ENCODE measurements around the gene C6orf89.

Gene C6orf89

GRCh38 chr6:36954262-36954931, 68.6 kb downstream of the C6orf89 start, which contains the start of gene PI16:
TSS of gene PI16 (plus strand) at chr6:36954738. CDS start at chr6:36954761, 23 bp downstream.
- no peaks in the 10 kb centered on the region for H3K9me3 Mint-ChIP-seq
- H3K36me3 Mint-ChIP-seq (ENCODE audit: low read depth) = no peaks in the 10 kb centered on the region
- H3K4me3 Mint-ChIP-seq = peak within 1 kb of the TSS; percentile 47
- no peak within 1 kb of the TSS for H3K27ac Mint-ChIP-seq
- H3K4me1 Mint-ChIP-seq (ENCODE audit: low read depth) = peaks cover 37% of the 10 kb centered on the region
- H3K27me3 Mint-ChIP-seq (ENCODE audit: low read depth) = peaks cover 3% of the 10 kb centered on the region

- no peak overlapping the region for H3K27ac Mint-ChIP-seq
Measured at GRCh38 chr6:36955136-36955535, 69.4 kb downstream of the C6orf89 start.

GRCh38 chr6:36955671-36956445, 70.1 kb downstream of the C6orf89 start:
- H3K4me3 Mint-ChIP-seq = no peak overlapping the region
- no peaks in the 10 kb centered on the region for H3K36me3 Mint-ChIP-seq (ENCODE audit: low read depth)
- no peak overlapping the region for H3K27ac Mint-ChIP-seq
- H3K9me3 Mint-ChIP-seq = no peaks in the 10 kb centered on the region
- H3K27me3 Mint-ChIP-seq (ENCODE audit: low read depth) = no peaks in the 10 kb centered on the region
- peaks cover 38% of the 10 kb centered on the region for H3K4me1 Mint-ChIP-seq (ENCODE audit: low read depth)

More at GRCh38 chr6:36955136-36955535, 69.4 kb downstream of the C6orf89 start:
- Mint-ChIP-seq H3K4me1 (ENCODE audit: low read depth) (peaks cover 33% of the 10 kb centered on the region), H3K9me3 (no peaks in the 10 kb centered on the region), H3K27me3 (ENCODE audit: low read depth) (no peaks in the 10 kb centered on the region), H3K36me3 (ENCODE audit: low read depth) (no peaks in the 10 kb centered on the region), H3K4me3 (no peak overlapping the region)

DNA sequence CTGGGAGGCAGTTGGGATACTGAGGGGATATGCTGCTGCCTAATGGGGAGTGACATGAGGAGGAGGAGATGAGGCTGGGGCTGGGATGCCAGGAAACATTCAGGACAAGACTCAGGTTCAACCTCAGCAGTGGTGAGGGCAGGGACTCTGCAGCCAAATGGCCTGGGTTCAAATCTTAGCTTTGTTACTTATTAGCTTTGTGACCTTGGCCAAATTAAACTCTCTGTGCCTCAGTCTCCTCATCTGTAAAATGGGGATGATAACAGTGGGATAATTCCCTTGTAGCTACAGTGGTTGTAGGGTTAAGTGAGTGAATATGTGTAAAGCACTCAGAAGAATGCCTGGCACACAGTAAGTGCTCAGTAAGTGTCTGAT, 70.7 kb downstream of the C6orf89 start:
- H3K9me3 Mint-ChIP-seq = no peaks in the 10 kb centered on the region
- H3K4me3 Mint-ChIP-seq = no peak overlapping the region
- peaks cover 43% of the 10 kb centered on the region for H3K4me1 Mint-ChIP-seq (ENCODE audit: low read depth)
- no peaks in the 10 kb centered on the region for H3K27me3 Mint-ChIP-seq (ENCODE audit: low read depth)
- H3K27ac Mint-ChIP-seq = no peak overlapping the region
- H3K36me3 Mint-ChIP-seq (ENCODE audit: low read depth) = no peaks in the 10 kb centered on the region

DNA sequence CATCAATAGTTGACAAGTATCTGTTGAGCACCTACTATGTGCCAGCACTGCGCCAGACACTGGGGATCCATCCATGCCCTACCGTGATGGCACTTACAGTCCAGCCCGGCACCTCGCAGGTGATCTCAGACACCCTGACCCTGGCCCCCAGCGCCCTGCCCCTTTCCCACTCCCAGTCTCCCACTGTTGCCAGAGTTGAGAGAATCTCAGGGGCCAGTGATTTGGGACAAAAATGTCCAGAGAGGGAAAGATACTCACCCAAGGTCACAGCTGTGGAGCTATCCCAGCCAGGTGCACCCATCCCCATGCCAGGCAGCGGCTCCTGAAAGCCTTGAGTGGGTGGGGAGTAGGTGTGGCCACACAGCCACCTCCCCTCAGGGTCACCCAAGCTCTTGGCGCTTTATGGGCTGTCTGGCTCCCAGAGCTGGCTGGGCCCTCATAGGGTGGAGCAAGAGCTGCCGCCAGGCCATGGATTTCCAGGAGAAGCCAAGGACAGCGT, 72.1 kb downstream of the C6orf89 start:
- Mint-ChIP-seq H3K9me3 (no peaks in the 10 kb centered on the region), H3K36me3 (ENCODE audit: low read depth) (no peaks in the 10 kb centered on the region), H3K4me3 (no peak overlapping the region), H3K27ac (no peak overlapping the region), H3K4me1 (ENCODE audit: low read depth) (peaks cover 46% of the 10 kb centered on the region), H3K27me3 (ENCODE audit: low read depth) (no peaks in the 10 kb centered on the region)

GRCh38 chr6:36958775-36959554, 73.2 kb downstream of the C6orf89 start:
- no peak overlapping the region for H3K27ac Mint-ChIP-seq
- H3K9me3 Mint-ChIP-seq = no peaks in the 10 kb centered on the region
- H3K4me3 Mint-ChIP-seq = no peak overlapping the region
- peaks cover 48% of the 10 kb centered on the region for H3K4me1 Mint-ChIP-seq (ENCODE audit: low read depth)
- no peaks in the 10 kb centered on the region for H3K36me3 Mint-ChIP-seq (ENCODE audit: low read depth)
- no peaks in the 10 kb centered on the region for H3K27me3 Mint-ChIP-seq (ENCODE audit: low read depth)

- no peak overlapping the region for H3K27ac Mint-ChIP-seq
- no peak overlapping the region for H3K4me3 Mint-ChIP-seq
- no peaks in the 10 kb centered on the region for H3K36me3 Mint-ChIP-seq (ENCODE audit: low read depth)
- no peaks in the 10 kb centered on the region for H3K9me3 Mint-ChIP-seq
- H3K27me3 Mint-ChIP-seq (ENCODE audit: low read depth) = no peaks in the 10 kb centered on the region
- peaks cover 41% of the 10 kb centered on the region for H3K4me1 Mint-ChIP-seq (ENCODE audit: low read depth)
Measured at GRCh38 chr6:36959555-36960250, 74.0 kb downstream of the C6orf89 start.

- H3K36me3 Mint-ChIP-seq (ENCODE audit: low read depth) = peaks cover 8% of the 10 kb centered on the region
- no peak overlapping the region for H3K27ac Mint-ChIP-seq
- H3K9me3 Mint-ChIP-seq = no peaks in the 10 kb centered on the region
- H3K4me1 Mint-ChIP-seq (ENCODE audit: low read depth) = peaks cover 35% of the 10 kb centered on the region
- no peaks in the 10 kb centered on the region for H3K27me3 Mint-ChIP-seq (ENCODE audit: low read depth)
- no peak overlapping the region for H3K4me3 Mint-ChIP-seq
Measured at GRCh38 chr6:36961441-36962435, 76.0 kb downstream of the C6orf89 start.

- H3K9me3 Mint-ChIP-seq = no peaks in the 10 kb centered on the region
- peaks cover 9% of the 10 kb centered on the region for H3K36me3 Mint-ChIP-seq (ENCODE audit: low read depth)
- H3K27ac Mint-ChIP-seq = peak overlapping the region; percentile 79
- peaks cover 32% of the 10 kb centered on the region for H3K4me1 Mint-ChIP-seq (ENCODE audit: low read depth)
- peak overlapping the region; percentile 18 for H3K4me3 Mint-ChIP-seq
- no peaks in the 10 kb centered on the region for H3K27me3 Mint-ChIP-seq (ENCODE audit: low read depth)
Measured at GRCh38 chr6:36962874-36963273, 77.1 kb downstream of the C6orf89 start.

GRCh38 chr6:36963451-36964290, 77.9 kb downstream of the C6orf89 start:
- Mint-ChIP-seq H3K36me3 (ENCODE audit: low read depth) (peaks cover 16% of the 10 kb centered on the region), H3K9me3 (no peaks in the 10 kb centered on the region), H3K4me3 (peak overlapping the region; percentile 45), H3K27me3 (ENCODE audit: low read depth) (no peaks in the 10 kb centered on the region), H3K4me1 (ENCODE audit: low read depth) (peaks cover 32% of the 10 kb centered on the region), H3K27ac (peak overlapping the region; percentile 60)

- H3K4me1 Mint-ChIP-seq (ENCODE audit: low read depth) = peaks cover 32% of the 10 kb centered on the region
- H3K36me3 Mint-ChIP-seq (ENCODE audit: low read depth) = peaks cover 21% of the 10 kb centered on the region
- no peak overlapping the region for H3K4me3 Mint-ChIP-seq
- no peaks in the 10 kb centered on the region for H3K27me3 Mint-ChIP-seq (ENCODE audit: low read depth)
- no peak overlapping the region for H3K27ac Mint-ChIP-seq
- H3K9me3 Mint-ChIP-seq = no peaks in the 10 kb centered on the region
Measured at GRCh38 chr6:36964349-36964748, 78.6 kb downstream of the C6orf89 start.

GRCh38 chr6:36964908-36965307, 79.2 kb downstream of the C6orf89 start:
- H3K9me3 Mint-ChIP-seq = no peaks in the 10 kb centered on the region
- no peak overlapping the region for H3K27ac Mint-ChIP-seq
- no peak overlapping the region for H3K4me3 Mint-ChIP-seq
- H3K27me3 Mint-ChIP-seq (ENCODE audit: low read depth) = no peaks in the 10 kb centered on the region
- H3K36me3 Mint-ChIP-seq (ENCODE audit: low read depth) = peaks cover 25% of the 10 kb centered on the region
- H3K4me1 Mint-ChIP-seq (ENCODE audit: low read depth) = peaks cover 32% of the 10 kb centered on the region
